ENCODE data around the gene CBFA2T2.

Gene CBFA2T2

GRCh38 chr20:33656010-33656782 lies 166.3 kb downstream of the CBFA2T2 start:
- DNase-seq: no peak

- no peak for DNase-seq
Measured at GRCh38 chr20:33656783-33657703, 167.1 kb downstream of the CBFA2T2 start.

- DNase-seq: no peak
Measured at GRCh38 chr20:33657704-33658095, 167.8 kb downstream of the CBFA2T2 start.

GRCh38 chr20:33658510-33658909 lies 168.6 kb downstream of the CBFA2T2 start:
- no peak for DNase-seq

- DNase-seq: no peak
Measured at GRCh38 chr20:33658929-33659328, 169.0 kb downstream of the CBFA2T2 start.

- DNase-seq: no peak
Measured at GRCh38 chr20:33659341-33660034, 169.6 kb downstream of the CBFA2T2 start.

GRCh38 chr20:33660035-33660684 lies 170.3 kb downstream of the CBFA2T2 start:
- DNase-seq: no peak

- DNase-seq: no peak
Measured at GRCh38 chr20:33660685-33661058, 170.8 kb downstream of the CBFA2T2 start.

- no peak for DNase-seq
Measured at GRCh38 chr20:33662172-33662571, 172.3 kb downstream of the CBFA2T2 start, which contains the start of gene C20orf144. Gene C20orf144 (plus strand): TSS chr20:33662327. CDS start chr20:33662346, 19 bp downstream.

- peak; percentile 73 for DNase-seq
Measured at GRCh38 chr20:33663161-33664084, 173.5 kb downstream of the CBFA2T2 start.

GRCh38 chr20:33664085-33664761 lies 174.3 kb downstream of the CBFA2T2 start:
- peak; percentile 51 for DNase-seq

GRCh38 chr20:33664762-33665144 lies 174.9 kb downstream of the CBFA2T2 start:
- no peak for DNase-seq

- DNase-seq: peak; percentile 92
Measured at GRCh38 chr20:33666293-33667244, 176.7 kb downstream of the CBFA2T2 start, which contains the start of gene ACTL10. Gene ACTL10 (plus strand): TSS chr20:33666943. CDS start chr20:33667498, 555 bp downstream.

- no peak for DNase-seq
Measured at GRCh38 chr20:33667245-33667675, 177.4 kb downstream of the CBFA2T2 start.

- peak; percentile 35 for DNase-seq
Measured at GRCh38 chr20:33667676-33668465, 178.0 kb downstream of the CBFA2T2 start.

- DNase-seq: no peak
Measured at GRCh38 chr20:33668466-33669155, 178.7 kb downstream of the CBFA2T2 start.

GRCh38 chr20:33669224-33669623 lies 179.3 kb downstream of the CBFA2T2 start:
- DNase-seq: no peak

All from NCI-H510A treated with DMSO at 0.1 percent for 48 hours (cell line).